ENCODE measurements around the gene GABRR1.

Gene GABRR1

GRCh38 chr6:89160331-89161092 is 56.6 kb downstream of the GABRR1 start:
- in situ Hi-C loops (cut with HindIII; ENCODE audit: low sequenced_read_pairs), result no loop called here
- DNase-seq (ENCODE audit: low read depth, low spot score), result no peak
- TF ChIP-seq CTCF (IDR thresholded peaks at IDR 0.05; ENCODE audit: low read depth, low read length), result no peak
- H3K4me3 ChIP-seq (ENCODE audit: low read depth, low read length), result no peak overlapping the region

GRCh38 chr6:89154131-89154530 is 63.0 kb downstream of the GABRR1 start:
- no peak for TF ChIP-seq CTCF (IDR thresholded peaks at IDR 0.05; ENCODE audit: low read depth, low read length)
- peak; percentile 17 for DNase-seq (ENCODE audit: low read depth, low spot score)
- in situ Hi-C loops (cut with HindIII; ENCODE audit: low sequenced_read_pairs), result no loop called here
- H3K4me3 ChIP-seq (ENCODE audit: low read depth, low read length), result no peak overlapping the region

- no peak overlapping the region for H3K4me3 ChIP-seq (ENCODE audit: low read depth, low read length)
- in situ Hi-C loops (cut with HindIII; ENCODE audit: low sequenced_read_pairs), result no loop called here
- TF ChIP-seq CTCF (IDR thresholded peaks at IDR 0.05; ENCODE audit: low read depth, low read length), result no peak
- DNase-seq (ENCODE audit: low read depth, low spot score), result no peak
Observed at GRCh38 chr6:89148016-89148750, 69.0 kb downstream of the GABRR1 start.

GRCh38 chr6:89146718-89147700 is 70.1 kb downstream of the GABRR1 start:
- in situ Hi-C loops (cut with HindIII; ENCODE audit: low sequenced_read_pairs), result no loop called here
- peak overlapping the region; percentile 46 for H3K4me3 ChIP-seq (ENCODE audit: low read depth, low read length)

GRCh38 chr6:89145956-89146717 is 71.0 kb downstream of the GABRR1 start, which contains the start of gene PM20D2:
PM20D2 (plus strand) TSS chr6:89146055; CDS start chr6:89146145, 90 bp downstream.
- DNase-seq (ENCODE audit: low read depth, low spot score), result peak; percentile 41
- peak within 1 kb of the TSS; percentile 46 for H3K4me3 ChIP-seq (ENCODE audit: low read depth, low read length)
- TF ChIP-seq CTCF (IDR thresholded peaks at IDR 0.05; ENCODE audit: low read depth, low read length), result no peak
- in situ Hi-C loops (cut with HindIII; ENCODE audit: low sequenced_read_pairs), result no loop called here

More at GRCh38 chr6:89146718-89147700, 70.1 kb downstream of the GABRR1 start:
- TF ChIP-seq CTCF (IDR thresholded peaks at IDR 0.05; ENCODE audit: low read depth, low read length), result no peak
- peak; percentile 59 for DNase-seq (ENCODE audit: low read depth, low spot score)

Data from astrocyte of the spinal cord (primary cell).